D721Med (cell line): Measurements from ENCODE around the gene CLSTN3.

Source experiments
- DNase-seq: peaks from one replicate; pipeline ENCODE4 v3.0.0; 2011; ENCODE audit warnings: low spot score; ENCODE audit not compliant: insufficient read length
- FAIRE-seq: peaks from 2 replicates; lab custom pipeline; 2011; peaks lifted over from hg19 to GRCh38; lab: Jason Lieb, UNC
- CTCF ChIP-seq: IDR thresholded peaks from 2 replicates; pipeline ENCODE4 v1.5.1; 2012; ENCODE audit warnings: mild to moderate bottlenecking, control low read depth; ENCODE audit not compliant: insufficient read depth; ENCODE audit errors: missing control alignments

The CLSTN3 gene

DNA sequence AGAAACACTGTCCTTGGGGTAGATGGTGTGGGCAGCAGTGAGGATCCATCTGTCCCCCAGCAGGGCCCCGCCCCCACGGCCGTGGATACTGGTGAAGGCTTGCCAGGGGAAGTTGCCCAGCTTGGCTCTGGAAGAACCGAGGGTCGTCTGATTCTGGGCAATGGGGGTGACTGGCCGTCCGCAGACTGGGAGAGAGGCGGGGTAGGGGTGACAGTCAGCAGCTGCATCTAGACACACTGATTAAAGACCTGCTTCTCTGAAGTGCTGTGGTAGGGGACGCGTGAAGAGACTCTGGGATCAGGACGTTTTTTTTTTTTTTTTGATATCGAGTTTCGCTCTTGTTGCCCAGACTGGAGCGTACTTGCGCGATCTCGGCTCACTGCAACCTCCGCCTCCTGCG is 33.2 kb upstream of the CLSTN3 start:
- FAIRE-seq (no peak), DNase-seq (no peak)
- no peak for TF ChIP-seq CTCF

DNA sequence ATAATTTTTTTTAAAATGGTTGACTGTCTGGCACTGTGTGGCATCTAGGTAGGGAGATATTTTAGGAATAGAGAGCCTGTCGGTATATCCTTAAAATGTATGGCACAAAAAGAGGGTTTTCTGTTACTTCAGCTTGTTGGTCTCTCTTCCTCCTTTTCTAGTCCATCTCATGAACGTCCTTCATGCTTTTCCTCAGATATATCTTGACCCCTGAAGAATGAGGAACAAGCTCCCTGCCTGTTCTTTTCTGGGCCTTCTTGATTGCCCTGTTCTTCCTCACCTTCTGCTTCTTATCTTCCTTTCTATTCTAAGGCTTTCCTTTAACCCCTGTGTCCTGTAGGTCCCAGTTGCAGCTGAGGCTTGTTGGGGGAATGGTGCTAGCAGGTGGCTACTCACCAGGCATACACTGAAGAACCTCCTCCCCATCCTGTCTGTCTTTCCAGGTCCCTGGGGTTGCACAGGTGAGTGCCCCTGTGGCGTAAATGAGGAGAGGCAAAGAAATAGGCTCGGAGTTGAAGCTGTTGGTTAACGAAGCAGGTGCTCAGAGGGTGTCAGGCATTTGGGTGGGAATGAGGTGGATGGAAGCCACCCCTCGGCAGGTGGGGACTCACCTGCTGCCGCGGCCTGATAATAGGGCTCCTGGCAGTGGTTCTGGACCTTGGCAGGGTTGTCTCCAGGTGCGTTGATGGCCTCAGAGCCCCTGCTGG is 30.7 kb upstream of the CLSTN3 start:
- DNase-seq (no peak), FAIRE-seq (no peak)

DNA sequence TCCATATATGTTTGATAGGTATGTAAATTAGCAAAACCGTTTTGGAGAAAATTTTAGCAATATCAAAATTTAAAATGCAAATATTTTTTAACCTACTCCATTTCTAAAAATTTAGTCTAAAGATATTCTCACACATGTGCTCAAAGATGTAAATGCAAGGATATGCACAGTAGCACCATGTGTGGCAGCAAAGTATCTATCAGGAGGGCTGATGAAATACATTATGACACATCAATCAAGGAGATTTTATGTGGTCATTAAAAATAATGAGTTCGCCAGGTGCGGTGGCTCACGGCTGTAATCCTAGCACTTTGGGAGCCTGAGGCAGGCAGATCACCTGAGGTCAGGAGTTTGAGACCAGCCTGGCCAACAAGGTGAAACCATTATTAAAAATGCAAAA is 29.9 kb upstream of the CLSTN3 start:
- DNase-seq (no peak), FAIRE-seq (no peak)
- no peak for TF ChIP-seq CTCF

More for the DNA sequence above, 30.7 kb upstream of the CLSTN3 start:
- TF ChIP-seq CTCF: no peak

GRCh38 chr12:7101047-7101693 is 29.0 kb upstream of the CLSTN3 start:
- FAIRE-seq (no peak), DNase-seq (no peak)
- TF ChIP-seq CTCF: no peak

DNA sequence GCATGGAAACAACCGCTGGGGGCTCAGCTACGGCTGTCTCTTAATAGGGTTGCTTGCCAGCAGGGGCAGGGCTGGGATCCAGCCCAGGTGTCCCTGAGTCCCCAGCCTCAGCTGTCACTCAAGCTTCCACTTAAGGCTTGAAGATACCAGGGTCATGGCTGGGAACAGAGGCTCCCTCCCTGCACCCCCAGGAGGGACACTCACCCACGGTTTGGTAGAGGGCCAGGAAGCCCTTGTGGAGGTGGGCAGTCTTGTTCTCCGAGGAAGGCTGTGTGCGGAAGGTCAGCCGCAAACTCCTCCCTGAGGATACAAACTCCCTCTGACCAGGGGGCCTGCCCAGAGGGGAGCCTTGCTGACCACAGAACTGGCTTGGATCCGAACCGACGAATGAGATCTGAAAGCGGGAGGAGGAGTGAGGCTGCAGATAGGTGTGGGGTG is 28.5 kb upstream of the CLSTN3 start:
- FAIRE-seq (no peak), DNase-seq (no peak)
- no peak for TF ChIP-seq CTCF

- FAIRE-seq (no peak), DNase-seq (no peak)
- no peak for TF ChIP-seq CTCF
These were observed 27.6 kb upstream of the CLSTN3 start for GRCh38 chr12:7102582-7102981.
